Measurements from ENCODE around the gene KCTD13.

DNA sequence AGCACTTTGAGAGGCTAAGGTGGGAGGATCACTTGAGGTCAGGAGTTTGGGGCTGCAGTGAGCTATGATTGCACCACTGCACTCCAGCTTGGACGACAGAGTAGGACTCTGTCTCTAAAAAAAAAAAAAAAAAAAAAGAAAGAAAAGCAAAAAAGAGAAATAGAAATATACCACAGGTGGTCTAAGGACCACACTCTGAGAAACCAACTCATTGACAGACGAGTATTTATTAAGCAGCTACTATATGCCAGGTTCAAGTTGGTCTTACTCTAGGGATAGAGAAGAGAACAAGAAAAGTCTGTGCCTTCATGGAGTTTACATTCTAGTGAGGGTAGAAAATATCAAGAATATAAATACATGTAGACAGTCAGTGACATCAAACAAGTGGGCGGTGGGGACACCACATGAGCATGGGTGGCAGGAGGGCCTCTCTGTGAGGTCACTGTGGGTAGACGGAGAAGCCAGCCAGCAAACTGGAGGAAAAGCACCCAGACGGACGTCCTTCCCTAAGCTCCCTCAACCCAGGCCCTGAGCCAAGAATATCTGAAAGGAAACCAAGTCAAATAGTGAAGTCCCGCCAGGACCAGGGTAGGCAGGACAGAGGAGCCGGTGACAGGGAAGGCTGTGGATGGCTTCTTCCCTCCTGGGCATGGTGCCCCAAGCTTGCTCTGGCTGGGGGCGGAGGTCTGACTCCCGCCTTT is 67.7 kb downstream of the KCTD13 start:
- TF ChIP-seq, protein P1, sequence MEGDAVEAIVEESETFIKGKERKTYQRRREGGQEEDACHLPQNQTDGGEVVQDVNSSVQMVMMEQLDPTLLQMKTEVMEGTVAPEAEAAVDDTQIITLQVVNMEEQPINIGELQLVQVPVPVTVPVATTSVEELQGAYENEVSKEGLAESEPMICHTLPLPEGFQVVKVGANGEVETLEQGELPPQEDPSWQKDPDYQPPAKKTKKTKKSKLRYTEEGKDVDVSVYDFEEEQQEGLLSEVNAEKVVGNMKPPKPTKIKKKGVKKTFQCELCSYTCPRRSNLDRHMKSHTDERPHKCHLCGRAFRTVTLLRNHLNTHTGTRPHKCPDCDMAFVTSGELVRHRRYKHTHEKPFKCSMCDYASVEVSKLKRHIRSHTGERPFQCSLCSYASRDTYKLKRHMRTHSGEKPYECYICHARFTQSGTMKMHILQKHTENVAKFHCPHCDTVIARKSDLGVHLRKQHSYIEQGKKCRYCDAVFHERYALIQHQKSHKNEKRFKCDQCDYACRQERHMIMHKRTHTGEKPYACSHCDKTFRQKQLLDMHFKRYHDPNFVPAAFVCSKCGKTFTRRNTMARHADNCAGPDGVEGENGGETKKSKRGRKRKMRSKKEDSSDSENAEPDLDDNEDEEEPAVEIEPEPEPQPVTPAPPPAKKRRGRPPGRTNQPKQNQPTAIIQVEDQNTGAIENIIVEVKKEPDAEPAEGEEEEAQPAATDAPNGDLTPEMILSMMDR (tag by site-specific recombination; IDR thresholded peaks at IDR 0.05): no peak
- TF ChIP-seq ZBTB7A (tag by site-specific recombination; IDR thresholded peaks at IDR 0.05; ENCODE audit: low read depth) (no peak), MYNN (tag by site-specific recombination; IDR thresholded peaks at IDR 0.05; ENCODE audit: borderline replicate concordance) (no peak), ZBTB21 (tag by site-specific recombination; IDR thresholded peaks at IDR 0.05) (no peak), ZNF184 (tag by site-specific recombination; IDR thresholded peaks at IDR 0.05) (no peak), ZNF366 (tag by site-specific recombination; conservative IDR thresholded peaks at IDR 0.05) (no peak), ZNF571 (tag by site-specific recombination; IDR thresholded peaks at IDR 0.05) (no peak), GLI4 (tag by site-specific recombination; IDR thresholded peaks at IDR 0.05) (no peak), KLF10 (tag by site-specific recombination; IDR thresholded peaks at IDR 0.05) (no peak), YY1 (tag by site-specific recombination; IDR thresholded peaks at IDR 0.05) (no peak)
- TF ChIP-seq, protein P2, sequence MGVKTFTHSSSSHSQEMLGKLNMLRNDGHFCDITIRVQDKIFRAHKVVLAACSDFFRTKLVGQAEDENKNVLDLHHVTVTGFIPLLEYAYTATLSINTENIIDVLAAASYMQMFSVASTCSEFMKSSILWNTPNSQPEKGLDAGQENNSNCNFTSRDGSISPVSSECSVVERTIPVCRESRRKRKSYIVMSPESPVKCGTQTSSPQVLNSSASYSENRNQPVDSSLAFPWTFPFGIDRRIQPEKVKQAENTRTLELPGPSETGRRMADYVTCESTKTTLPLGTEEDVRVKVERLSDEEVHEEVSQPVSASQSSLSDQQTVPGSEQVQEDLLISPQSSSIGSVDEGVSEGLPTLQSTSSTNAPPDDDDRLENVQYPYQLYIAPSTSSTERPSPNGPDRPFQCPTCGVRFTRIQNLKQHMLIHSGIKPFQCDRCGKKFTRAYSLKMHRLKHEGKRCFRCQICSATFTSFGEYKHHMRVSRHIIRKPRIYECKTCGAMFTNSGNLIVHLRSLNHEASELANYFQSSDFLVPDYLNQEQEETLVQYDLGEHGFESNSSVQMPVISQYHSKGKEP (tag by site-specific recombination; IDR thresholded peaks at IDR 0.05): no peak
- TF ChIP-seq, protein P3, sequence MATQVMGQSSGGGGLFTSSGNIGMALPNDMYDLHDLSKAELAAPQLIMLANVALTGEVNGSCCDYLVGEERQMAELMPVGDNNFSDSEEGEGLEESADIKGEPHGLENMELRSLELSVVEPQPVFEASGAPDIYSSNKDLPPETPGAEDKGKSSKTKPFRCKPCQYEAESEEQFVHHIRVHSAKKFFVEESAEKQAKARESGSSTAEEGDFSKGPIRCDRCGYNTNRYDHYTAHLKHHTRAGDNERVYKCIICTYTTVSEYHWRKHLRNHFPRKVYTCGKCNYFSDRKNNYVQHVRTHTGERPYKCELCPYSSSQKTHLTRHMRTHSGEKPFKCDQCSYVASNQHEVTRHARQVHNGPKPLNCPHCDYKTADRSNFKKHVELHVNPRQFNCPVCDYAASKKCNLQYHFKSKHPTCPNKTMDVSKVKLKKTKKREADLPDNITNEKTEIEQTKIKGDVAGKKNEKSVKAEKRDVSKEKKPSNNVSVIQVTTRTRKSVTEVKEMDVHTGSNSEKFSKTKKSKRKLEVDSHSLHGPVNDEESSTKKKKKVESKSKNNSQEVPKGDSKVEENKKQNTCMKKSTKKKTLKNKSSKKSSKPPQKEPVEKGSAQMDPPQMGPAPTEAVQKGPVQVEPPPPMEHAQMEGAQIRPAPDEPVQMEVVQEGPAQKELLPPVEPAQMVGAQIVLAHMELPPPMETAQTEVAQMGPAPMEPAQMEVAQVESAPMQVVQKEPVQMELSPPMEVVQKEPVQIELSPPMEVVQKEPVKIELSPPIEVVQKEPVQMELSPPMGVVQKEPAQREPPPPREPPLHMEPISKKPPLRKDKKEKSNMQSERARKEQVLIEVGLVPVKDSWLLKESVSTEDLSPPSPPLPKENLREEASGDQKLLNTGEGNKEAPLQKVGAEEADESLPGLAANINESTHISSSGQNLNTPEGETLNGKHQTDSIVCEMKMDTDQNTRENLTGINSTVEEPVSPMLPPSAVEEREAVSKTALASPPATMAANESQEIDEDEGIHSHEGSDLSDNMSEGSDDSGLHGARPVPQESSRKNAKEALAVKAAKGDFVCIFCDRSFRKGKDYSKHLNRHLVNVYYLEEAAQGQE (tag by site-specific recombination; IDR thresholded peaks at IDR 0.05): no peak
- TF ChIP-seq, protein P4, sequence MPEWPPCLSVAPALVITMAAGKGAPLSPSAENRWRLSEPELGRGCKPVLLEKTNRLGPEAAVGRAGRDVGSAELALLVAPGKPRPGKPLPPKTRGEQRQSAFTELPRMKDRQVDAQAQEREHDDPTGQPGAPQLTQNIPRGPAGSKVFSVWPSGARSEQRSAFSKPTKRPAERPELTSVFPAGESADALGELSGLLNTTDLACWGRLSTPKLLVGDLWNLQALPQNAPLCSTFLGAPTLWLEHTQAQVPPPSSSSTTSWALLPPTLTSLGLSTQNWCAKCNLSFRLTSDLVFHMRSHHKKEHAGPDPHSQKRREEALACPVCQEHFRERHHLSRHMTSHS (tag by site-specific recombination; IDR thresholded peaks at IDR 0.05): no peak
